Measurements from ENCODE around the gene PLA2G3. TPM values are rescaled to one million over a fixed set of nuclear protein-coding genes. Genes with fewer than 3 reads are reported as not detected.

The PLA2G3 gene, protein sequence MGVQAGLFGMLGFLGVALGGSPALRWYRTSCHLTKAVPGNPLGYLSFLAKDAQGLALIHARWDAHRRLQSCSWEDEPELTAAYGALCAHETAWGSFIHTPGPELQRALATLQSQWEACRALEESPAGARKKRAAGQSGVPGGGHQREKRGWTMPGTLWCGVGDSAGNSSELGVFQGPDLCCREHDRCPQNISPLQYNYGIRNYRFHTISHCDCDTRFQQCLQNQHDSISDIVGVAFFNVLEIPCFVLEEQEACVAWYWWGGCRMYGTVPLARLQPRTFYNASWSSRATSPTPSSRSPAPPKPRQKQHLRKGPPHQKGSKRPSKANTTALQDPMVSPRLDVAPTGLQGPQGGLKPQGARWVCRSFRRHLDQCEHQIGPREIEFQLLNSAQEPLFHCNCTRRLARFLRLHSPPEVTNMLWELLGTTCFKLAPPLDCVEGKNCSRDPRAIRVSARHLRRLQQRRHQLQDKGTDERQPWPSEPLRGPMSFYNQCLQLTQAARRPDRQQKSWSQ
- total RNA-seq, result 0.32 and 0.43 TPM in 2 replicates

- peak; percentile 47 for DNase-seq (ENCODE audit: low read depth)
- H3K4me3 ChIP-seq (ENCODE audit: low read depth, low read length), result no peak within 1 kb of the TSS
- peak; percentile 6 for TF ChIP-seq CTCF (IDR thresholded peaks at IDR 0.05; ENCODE audit: insufficient read depth, low read depth, low read length)
Observed at GRCh38 chr22:31139866-31140716, at the start of gene PLA2G3. TSS of gene PLA2G3 (minus strand) at chr22:31140508. CDS start at chr22:31140354, 154 bp downstream.

GRCh38 chr22:31187627-31188026, 47.3 kb upstream of the PLA2G3 start:
- no peak overlapping the region for H3K4me3 ChIP-seq (ENCODE audit: low read depth, low read length)
- no peak for TF ChIP-seq CTCF (IDR thresholded peaks at IDR 0.05; ENCODE audit: insufficient read depth, low read depth, low read length)
- DNase-seq (ENCODE audit: low read depth), result no peak

GRCh38 chr22:31185056-31185455, 44.7 kb upstream of the PLA2G3 start:
- no peak for TF ChIP-seq CTCF (IDR thresholded peaks at IDR 0.05; ENCODE audit: insufficient read depth, low read depth, low read length)
- no peak overlapping the region for H3K4me3 ChIP-seq (ENCODE audit: low read depth, low read length)
- peak; percentile 18 for DNase-seq (ENCODE audit: low read depth)

- DNase-seq (ENCODE audit: low read depth), result no peak
- no peak overlapping the region for H3K4me3 ChIP-seq (ENCODE audit: low read depth, low read length)
- TF ChIP-seq CTCF (IDR thresholded peaks at IDR 0.05; ENCODE audit: insufficient read depth, low read depth, low read length), result no peak
Observed at GRCh38 chr22:31184015-31184414, 43.7 kb upstream of the PLA2G3 start.

DNA sequence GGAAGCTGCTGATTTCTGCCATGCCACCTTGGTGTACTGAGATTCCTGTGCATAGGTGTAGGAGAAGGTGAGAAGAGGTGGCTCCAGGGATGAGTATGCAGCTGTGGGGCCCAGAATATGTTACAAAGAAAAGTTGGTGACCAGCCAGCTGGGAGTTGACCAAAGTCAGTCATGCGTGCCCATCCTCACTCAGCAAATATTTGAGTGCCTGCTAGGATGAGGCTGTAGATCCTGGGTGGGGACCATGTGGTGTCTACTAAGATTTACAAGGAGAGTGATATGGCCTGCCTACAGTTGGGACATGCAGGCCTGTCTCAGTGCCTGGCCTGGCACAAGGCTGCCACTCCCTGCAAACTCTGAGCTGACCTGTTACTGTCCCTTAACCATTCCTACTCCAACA, 39.0 kb upstream of the PLA2G3 start:
- no peak overlapping the region for H3K4me3 ChIP-seq (ENCODE audit: low read depth, low read length)
- no peak for TF ChIP-seq CTCF (IDR thresholded peaks at IDR 0.05; ENCODE audit: insufficient read depth, low read depth, low read length)
- DNase-seq (ENCODE audit: low read depth), result no peak

- no peak for DNase-seq (ENCODE audit: low read depth)
- TF ChIP-seq CTCF (IDR thresholded peaks at IDR 0.05; ENCODE audit: insufficient read depth, low read depth, low read length), result no peak
- H3K4me3 ChIP-seq (ENCODE audit: low read depth, low read length), result no peak overlapping the region
Observed at GRCh38 chr22:31178859-31179258, 38.6 kb upstream of the PLA2G3 start.

Data from fibroblast of villous mesenchyme (primary cell).